ENCODE results near the gene HID1. TPM values are rescaled to one million over a fixed set of nuclear protein-coding genes. Genes with fewer than 3 reads are reported as not detected.

HID1 gene
- total RNA-seq, 4 donors from 2014 or later, result 4.0 to 24.1 (median 6.1) TPM

GRCh38 chr17:75012346-75013091 is 40.0 kb upstream of the HID1 start, which contains the start of gene MRPL58:
TSS of gene MRPL58 (plus strand) at chr17:75012670. CDS start at chr17:75012687, 17 bp downstream.
- peak in 1 of 3 donors; percentile 26 for TF ChIP-seq CTCF (IDR thresholded peaks at IDR 0.05)
- DNase-seq (ENCODE audit: low spot score) (peak; percentile 45), ATAC-seq (ENCODE audit: low FRiP score) (peak; percentile 94)

- TF ChIP-seq CTCF (IDR thresholded peaks at IDR 0.05), result no peak
- no peak for ATAC-seq (ENCODE audit: low FRiP score)
- DNase-seq (ENCODE audit: low spot score), result no peak
Observed at GRCh38 chr17:75012096-75012345, 39.5 kb upstream of the HID1 start.

DNA sequence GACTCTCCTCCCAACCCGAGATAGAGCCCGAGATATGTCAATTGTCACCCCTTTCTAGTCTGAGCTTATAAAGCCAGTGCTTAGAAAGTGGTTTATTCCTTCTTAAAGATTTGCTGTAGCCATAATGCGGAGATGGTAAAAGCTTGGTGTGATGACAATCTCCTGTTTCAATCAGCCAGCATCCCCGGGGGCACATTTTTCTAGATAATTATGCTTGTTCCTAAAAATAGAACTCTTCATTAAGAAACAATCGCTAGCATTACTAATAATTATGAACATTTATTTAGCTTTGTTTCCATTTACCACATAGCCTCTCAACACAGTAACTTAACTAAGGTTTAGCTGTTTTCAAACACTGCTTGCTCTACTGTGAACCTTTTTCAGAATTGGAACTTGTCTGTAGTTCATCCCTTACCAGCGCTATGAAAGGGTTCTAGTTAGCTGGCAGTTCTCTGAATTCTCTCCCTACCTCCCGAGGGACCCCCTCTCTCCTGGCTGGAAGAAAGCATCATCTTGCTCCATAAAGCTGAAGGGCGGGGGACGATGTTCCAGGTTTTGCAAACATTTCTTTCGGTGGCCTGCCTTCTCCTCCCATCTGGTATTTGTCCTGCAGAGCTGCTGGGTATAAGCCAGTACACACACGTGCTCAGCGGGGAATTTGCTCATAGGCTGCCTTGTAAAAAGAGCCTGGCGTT is 39.0 kb upstream of the HID1 start:
- DNase-seq (ENCODE audit: low spot score), result no peak
- TF ChIP-seq CTCF (IDR thresholded peaks at IDR 0.05), result no peak
- peak; percentile 42 for ATAC-seq (ENCODE audit: low FRiP score)

DNA sequence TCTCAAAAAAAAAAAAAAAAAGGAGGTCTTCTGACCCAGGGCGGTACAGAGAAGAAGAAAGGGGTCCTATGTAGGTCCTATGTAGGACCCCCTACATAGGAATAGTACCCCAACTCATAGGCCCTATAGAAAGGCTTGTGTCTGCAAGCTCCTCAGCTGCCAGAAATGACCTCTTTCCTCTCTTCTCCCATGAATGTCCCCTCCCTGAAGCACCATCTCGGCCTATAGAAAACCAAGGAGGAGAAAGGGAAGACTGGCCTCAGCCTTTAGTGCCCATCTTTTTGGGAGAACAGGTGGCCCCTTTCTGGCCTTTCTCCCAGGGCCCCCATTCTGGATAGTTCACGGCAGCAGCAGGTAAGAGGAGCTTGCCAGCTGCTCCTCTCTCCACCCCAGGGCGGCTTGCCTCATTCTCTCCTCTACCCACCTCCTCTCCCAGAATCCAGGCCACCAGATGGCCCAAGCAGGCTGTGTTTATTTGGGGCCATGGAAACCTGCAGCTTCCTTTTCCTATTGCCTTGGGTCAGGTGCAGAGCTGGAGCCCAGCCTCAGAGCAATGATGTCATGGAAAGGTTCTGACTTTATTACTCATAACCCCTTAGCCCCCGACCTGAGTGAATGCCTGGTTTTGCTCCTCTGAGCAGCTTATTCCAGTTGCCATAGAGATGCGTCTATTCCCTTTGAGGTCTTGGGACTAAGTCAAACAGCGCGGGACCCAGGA is 38.3 kb upstream of the HID1 start:
- DNase-seq (ENCODE audit: low spot score), result no peak
- TF ChIP-seq CTCF (IDR thresholded peaks at IDR 0.05), result no peak
- ATAC-seq (ENCODE audit: low FRiP score), result peak; percentile 17

DNA sequence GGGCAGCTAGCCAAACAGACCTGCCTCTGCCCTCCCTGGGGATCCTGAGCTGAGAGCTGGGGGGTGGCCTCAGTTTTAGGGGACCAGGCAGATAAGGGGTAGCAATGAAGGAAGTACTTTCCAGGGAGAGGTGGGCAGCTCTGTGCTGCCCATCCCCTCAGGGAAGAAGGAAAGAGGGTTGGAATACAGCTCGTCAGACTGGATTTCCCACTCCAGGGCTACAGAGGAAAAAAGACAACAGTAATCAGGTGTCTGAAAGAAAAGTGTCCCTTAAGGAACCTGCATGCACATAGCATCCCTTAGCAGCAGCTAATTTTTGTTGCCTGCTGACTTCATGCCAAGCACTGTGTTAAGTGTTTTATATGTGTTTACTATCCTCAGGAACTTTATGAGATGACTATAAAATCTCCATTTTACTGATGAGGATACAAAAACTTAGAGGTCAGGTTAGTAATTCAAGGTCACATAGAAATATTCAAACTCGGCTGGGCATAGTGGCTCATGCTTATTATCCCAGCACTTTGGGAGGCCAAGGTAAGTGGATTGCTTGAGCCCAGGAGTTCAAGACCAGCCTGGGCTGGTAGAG is 36.7 kb upstream of the HID1 start:
- DNase-seq (ENCODE audit: low spot score) (no peak), ATAC-seq (ENCODE audit: low FRiP score) (no peak)
- no peak for TF ChIP-seq CTCF (IDR thresholded peaks at IDR 0.05)

- TF ChIP-seq CTCF (IDR thresholded peaks at IDR 0.05), result no peak
- ATAC-seq (ENCODE audit: low FRiP score), result no peak
- no peak for DNase-seq (ENCODE audit: low spot score)
Observed at GRCh38 chr17:75008373-75008772, 35.8 kb upstream of the HID1 start.

All from omental fat pad (tissue), 4 donors.